B cell (primary cell): Measurements from ENCODE around the gene HAVCR2. TPM values are rescaled to one million over a fixed set of nuclear protein-coding genes. Genes with fewer than 3 reads are reported as not detected.

ENCODE experiments used
- ATAC-seq: fragments of 200-7000 bp; cut with Tn5 transposase; one replicate; pipeline ENCODE4 v1.10.0; 2021; ENCODE audit warnings: low read depth, mild to moderate bottlenecking, moderate number of reproducible peaks, moderate library complexity
- CTCF ChIA-PET: fragments of 350-600 bp; sonication (Branson Sonifier 250); formaldehyde crosslinking; loops from one replicate; lab custom pipeline; 2021; ENCODE audit warnings: antibody characterized with exemption, inconsistent platforms; lab: Charles Lee
- POLR2A ChIA-PET: fragments of 350-600 bp; sonication (Branson Sonifier 250); formaldehyde crosslinking; loops from one replicate; lab custom pipeline; 2021; ENCODE audit warnings: antibody characterized with exemption; lab: Charles Lee
- DNase-seq: peaks from one replicate; pipeline ENCODE4 v3.0.0; 2013
- H2AFZ ChIP-seq: 2 replicates; pipeline ENCODE4 v1.6.1; 2012; ENCODE audit warnings: mild to moderate bottlenecking, low read depth, low read length; ENCODE audit not compliant: insufficient read depth, poor library complexity, severe bottlenecking
- H3K27ac ChIP-seq, 2 donors: 1 replicate in 1 of 2; 2 replicates in 1 of 2; pipeline ENCODE4 v1.5.1; 2012 to 2013; ENCODE audit warnings: low read length in 2 of 2, mild to moderate bottlenecking in 2 of 2, moderate library complexity in 1 of 2
- H3K27me3 ChIP-seq, 4 experiments: fragments of 200-600 bp in 1 of 4; sonication (generic) in 1 of 4; replicated peaks in 1 of 4; 1 replicate in 2 of 4; 2 replicates in 2 of 4; pipeline versions ENCODE4 v1.6.1 to v1.7.0; 2013 to 2016; ENCODE audit warnings: low read length in 3 of 4, mild to moderate bottlenecking in 2 of 4, mixed read lengths in 1 of 4, moderate library complexity in 1 of 4; ENCODE audit not compliant: insufficient read depth in 4 of 4, control insufficient read depth in 3 of 4; ENCODE audit errors: control extremely low read depth in 1 of 4
- H3K36me3 ChIP-seq, 2 experiments: replicated peaks in 1 of 2; 1 replicate in 1 of 2; 2 replicates in 1 of 2; pipeline versions ENCODE4 v1.6.1 to v1.7.1; 2013; ENCODE audit warnings: low read length in 1 of 2; ENCODE audit not compliant: insufficient read depth in 2 of 2, control insufficient read depth in 1 of 2; ENCODE audit errors: control extremely low read depth in 1 of 2, extremely low read depth in 1 of 2
- H3K4me1 ChIP-seq, 2 donors: fragments of 200-600 bp in 1 of 2; sonication (generic) in 1 of 2; 1 replicate in 1 of 2; 2 replicates in 1 of 2; pipeline versions ENCODE4 v1.5.1 to v1.6.1; 2013 to 2017; ENCODE audit warnings: low read length in 2 of 2; ENCODE audit not compliant: control insufficient read depth in 2 of 2, insufficient read depth in 2 of 2
- H3K4me2 ChIP-seq: replicated peaks from 2 replicates; pipeline ENCODE3; 2012; ENCODE audit warnings: mild to moderate bottlenecking, low read depth, low read length; ENCODE audit not compliant: poor library complexity, severe bottlenecking
- H3K4me3 ChIP-seq, 5 experiments: fragments of 200-600 bp in 1 of 5; sonication (generic) in 1 of 5; 1 replicate in 3 of 5; 2 replicates in 2 of 5; pipeline versions ENCODE4 v1.5.1 to v1.7.0; 2011 to 2016; ENCODE audit warnings: low read length in 4 of 5, mild to moderate bottlenecking in 4 of 5, low read depth in 2 of 5, control low read depth in 1 of 5, moderate library complexity in 1 of 5; ENCODE audit not compliant: insufficient read depth in 1 of 5; ENCODE audit errors: control extremely low read depth in 1 of 5, extremely low read depth in 1 of 5
- H3K79me2 ChIP-seq: fragments of 200-600 bp; sonication (generic); one replicate; pipeline ENCODE4 v1.6.0; 2016; ENCODE audit warnings: low read length; ENCODE audit not compliant: control insufficient read depth, insufficient read depth
- H3K9ac ChIP-seq: fragments of 200-600 bp; sonication (generic); 2 replicates; pipeline ENCODE4 v1.6.1; 2017; ENCODE audit warnings: mild to moderate bottlenecking, low read length, moderate library complexity
- H3K9me3 ChIP-seq, 3 donors: one replicate each; pipeline versions ENCODE4 v1.6.1 to v1.7.1; 2013; ENCODE audit warnings: low read length in 2 of 3; ENCODE audit not compliant: control insufficient read depth in 2 of 3, insufficient read depth in 1 of 3; ENCODE audit errors: control extremely low read depth in 1 of 3
- H4K20me1 ChIP-seq: 2 replicates; pipeline ENCODE4 v1.6.0; 2012; ENCODE audit warnings: mild to moderate bottlenecking, low read length; ENCODE audit not compliant: insufficient read depth, control insufficient read depth, poor library complexity, severe bottlenecking
- H3K27ac Mint-ChIP-seq: one replicate; pipeline ENCODE4 v1.8.0; 2021; ENCODE audit warnings: mixed read lengths
- H3K27me3 Mint-ChIP-seq: one replicate; pipeline ENCODE4 v1.8.0; 2021; ENCODE audit warnings: mixed read lengths
- H3K4me1 Mint-ChIP-seq: one replicate; pipeline ENCODE4 v1.8.0; 2021; ENCODE audit warnings: mixed read lengths
- H3K4me3 Mint-ChIP-seq: one replicate; pipeline ENCODE4 v1.8.0; 2021; ENCODE audit warnings: mixed read lengths
- H3K9me3 Mint-ChIP-seq: one replicate; pipeline ENCODE4 v1.8.0; 2022; ENCODE audit warnings: mixed read lengths; ENCODE audit not compliant: insufficient read depth
- EZH2 ChIP-seq: IDR thresholded peaks from 2 replicates; pipeline ENCODE4 v1.6.1; 2012; ENCODE audit warnings: borderline replicate concordance, low read depth, mild to moderate bottlenecking, moderate library complexity, low read length; ENCODE audit not compliant: insufficient read depth, poor library complexity, severe bottlenecking
- WGBS: methylation state at CpG from one replicate; pipeline ENCODE4 v1.1.5; 2013; ENCODE audit warnings: missing lambda C conversion rate; ENCODE audit not compliant: insufficient coverage; 5-methylcytosine and 5-hydroxymethylcytosine counted together
- intact Hi-C: fragments of 100-400 bp; cut with micrococcal nuclease; formaldehyde crosslinking; loops from one replicate; pipeline ENCODE4 v1.10.0; 2022
- polyA plus RNA-seq: library from polyadenylated mRNA; depleted of rRNA; stranded (reverse); fragments of >200 nt; gene quantifications from 2 replicates; pipeline ENCODE4 v1.2.3, GENCODE V29; 2012
- total RNA-seq, 2 donors: library from RNA; stranded (reverse); fragments of 120-200 nt in 1 of 2; gene quantifications; 1 replicate in 1 of 2; 2 replicates in 1 of 2; pipeline versions ENCODE4 v1.2.3 to v1.2.4, GENCODE V29; 2013 to 2022
- TF ChIP-seq, protein P1 (sequence below): fragments of 200-600 bp; IDR thresholded peaks from one replicate; pipeline ENCODE4 v1.8.0; 2022; ENCODE audit warnings: antibody characterized with exemption, mild to moderate bottlenecking

The HAVCR2 gene
- total and polyA plus RNA-seq, 2 donors (not counting 1 experiment from before 2014, with no cell fraction given), result 0.64 to 2.3 TPM

DNA sequence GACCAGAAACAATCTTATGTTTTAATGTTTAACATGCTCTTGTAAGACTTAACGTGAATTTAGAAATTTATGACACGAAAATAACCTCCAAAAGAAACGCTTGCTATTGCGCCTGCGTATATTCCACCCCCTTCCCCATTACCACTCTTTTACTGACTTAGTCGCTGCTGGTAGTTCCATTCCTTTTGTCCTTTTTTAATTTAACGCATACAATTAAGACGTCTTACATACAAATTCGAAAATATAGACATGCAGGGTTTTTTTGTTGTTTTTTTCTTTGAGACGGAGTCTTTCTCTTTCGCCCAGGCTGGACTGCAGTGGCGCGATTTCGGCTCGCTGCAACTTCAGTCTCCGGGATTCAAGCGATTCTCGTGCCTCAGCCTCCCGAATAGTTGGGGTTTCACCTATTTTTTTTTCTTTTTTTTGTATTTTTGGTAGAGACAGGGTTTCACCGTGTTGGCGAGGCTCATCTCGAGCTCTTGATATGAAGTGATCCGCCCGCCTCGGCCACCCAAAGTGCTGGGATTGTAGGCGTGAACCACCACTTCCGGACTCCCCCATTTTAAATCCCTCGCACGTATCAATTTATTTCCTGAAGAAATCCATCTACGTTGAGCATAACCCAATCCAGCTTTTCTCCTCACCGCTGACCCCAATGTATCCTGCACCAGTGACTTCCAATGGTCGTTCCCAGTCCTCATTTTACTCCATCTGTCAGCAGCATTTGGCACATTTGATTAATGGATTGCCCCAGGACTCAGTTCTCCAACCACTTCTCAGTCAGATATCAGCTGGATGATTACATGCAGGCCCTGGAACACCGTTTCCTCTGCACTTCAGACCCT is 34.5 kb upstream of the HAVCR2 start:
- intact Hi-C loops, result loop anchor here (1.0 to 10.0 kb wide), 2 partner anchors 588 to 739 kb away; partner anchors contain the start of gene THG1L
- H3K79me2 ChIP-seq, result peaks cover 24% of the 10 kb centered on the region
- no peaks in the 10 kb centered on the region for H3K27me3 Mint-ChIP-seq
- DNase-seq (no peak), ATAC-seq (peak; percentile 46)
- peaks cover 0 to 8% of the 10 kb centered on the region in 2 experiments for H3K36me3 ChIP-seq
- H3K4me1 Mint-ChIP-seq, result peaks cover 28% of the 10 kb centered on the region
- 5% methylated on average over 23 of the region's 33 CpGs for WGBS
- H3K4me2 ChIP-seq, result peak overlapping the region; percentile 82
- POLR2A ChIA-PET, result interaction anchor here (0.7 to 2.3 kb wide), 6 partner anchors 32 to 768 kb away, joined by 3 to 13 read pairs (median 4); no protein-coding TSS in a partner anchor
- no peaks in the 10 kb centered on the region for H4K20me1 ChIP-seq
- peak overlapping the region; percentile 95 to 96 for H3K27ac ChIP-seq
- no peaks in the 10 kb centered on the region for H3K9me3 ChIP-seq
- H3K27me3 ChIP-seq, result no peaks in the 10 kb centered on the region
- peak overlapping the region; percentile 99 for H3K27ac Mint-ChIP-seq
- CTCF ChIA-PET, result interaction anchor here (1.0 to 1.6 kb wide), 5 partner anchors 10 to 170 kb away, joined by 3 to 5 read pairs (median 4); partner anchors contain the start of gene HAVCR2
- no peaks in the 10 kb centered on the region for H3K9me3 Mint-ChIP-seq
- peak overlapping the region; percentile 91 for H2AFZ ChIP-seq
- peak overlapping the region; percentile 98 for H3K9ac ChIP-seq
- H3K4me3 ChIP-seq, result peak overlapping the region; percentile 76 to 99 (median 97)
- H3K4me1 ChIP-seq, result peaks cover 15 to 18% of the 10 kb centered on the region in 2 donors
- no peak for TF ChIP-seq EZH2
- TF ChIP-seq, protein P1, sequence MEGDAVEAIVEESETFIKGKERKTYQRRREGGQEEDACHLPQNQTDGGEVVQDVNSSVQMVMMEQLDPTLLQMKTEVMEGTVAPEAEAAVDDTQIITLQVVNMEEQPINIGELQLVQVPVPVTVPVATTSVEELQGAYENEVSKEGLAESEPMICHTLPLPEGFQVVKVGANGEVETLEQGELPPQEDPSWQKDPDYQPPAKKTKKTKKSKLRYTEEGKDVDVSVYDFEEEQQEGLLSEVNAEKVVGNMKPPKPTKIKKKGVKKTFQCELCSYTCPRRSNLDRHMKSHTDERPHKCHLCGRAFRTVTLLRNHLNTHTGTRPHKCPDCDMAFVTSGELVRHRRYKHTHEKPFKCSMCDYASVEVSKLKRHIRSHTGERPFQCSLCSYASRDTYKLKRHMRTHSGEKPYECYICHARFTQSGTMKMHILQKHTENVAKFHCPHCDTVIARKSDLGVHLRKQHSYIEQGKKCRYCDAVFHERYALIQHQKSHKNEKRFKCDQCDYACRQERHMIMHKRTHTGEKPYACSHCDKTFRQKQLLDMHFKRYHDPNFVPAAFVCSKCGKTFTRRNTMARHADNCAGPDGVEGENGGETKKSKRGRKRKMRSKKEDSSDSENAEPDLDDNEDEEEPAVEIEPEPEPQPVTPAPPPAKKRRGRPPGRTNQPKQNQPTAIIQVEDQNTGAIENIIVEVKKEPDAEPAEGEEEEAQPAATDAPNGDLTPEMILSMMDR, result no peak
- peak overlapping the region; percentile 99 for H3K4me3 Mint-ChIP-seq
